ENCODE measurements around the gene MXI1.

The MXI1 gene

DNA sequence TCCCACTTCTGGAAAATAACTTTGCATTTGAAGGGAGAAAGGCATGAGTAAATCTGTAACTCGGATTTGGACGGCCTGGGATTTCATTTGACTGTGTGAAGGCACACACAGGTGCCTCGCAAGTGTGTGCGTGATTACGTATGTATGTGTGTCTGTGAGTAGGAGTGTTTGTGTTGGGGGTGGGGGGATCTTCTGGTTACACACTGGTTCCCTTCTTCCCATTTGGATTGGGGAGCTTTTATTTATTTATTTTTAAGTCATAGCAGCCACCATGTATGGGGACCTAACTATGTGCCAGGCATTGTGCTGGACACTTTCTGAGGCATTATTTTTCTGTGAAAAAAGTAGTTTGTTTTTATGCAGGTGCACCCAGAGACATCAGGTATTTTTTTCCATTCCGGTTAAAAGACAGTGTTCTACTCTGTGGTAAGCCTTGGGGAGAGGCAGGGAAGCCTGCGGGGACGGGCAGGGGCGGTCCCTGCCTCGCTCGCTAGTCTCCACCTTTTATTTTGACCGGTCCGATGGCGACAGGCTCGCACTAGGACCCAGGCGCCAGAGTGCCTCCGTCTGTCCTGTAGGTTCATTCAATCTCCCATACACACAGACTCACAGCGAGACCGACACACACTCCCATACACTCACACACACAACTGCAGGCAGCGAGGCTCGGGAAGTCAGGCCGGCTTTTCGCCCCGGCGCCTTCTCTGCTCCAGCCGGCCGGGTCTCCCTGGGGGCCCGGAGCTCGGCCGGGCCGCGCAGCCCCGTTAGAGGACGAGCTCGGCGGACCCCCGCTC, at the start of gene MXI1:
MXI1 (plus strand) TSS at position 595 of the 794 bp plus-strand sequence. CDS start 204 bp downstream, outside the sequence.
- DNase-seq (ENCODE audit: low spot score), result peak; percentile 86

DNA sequence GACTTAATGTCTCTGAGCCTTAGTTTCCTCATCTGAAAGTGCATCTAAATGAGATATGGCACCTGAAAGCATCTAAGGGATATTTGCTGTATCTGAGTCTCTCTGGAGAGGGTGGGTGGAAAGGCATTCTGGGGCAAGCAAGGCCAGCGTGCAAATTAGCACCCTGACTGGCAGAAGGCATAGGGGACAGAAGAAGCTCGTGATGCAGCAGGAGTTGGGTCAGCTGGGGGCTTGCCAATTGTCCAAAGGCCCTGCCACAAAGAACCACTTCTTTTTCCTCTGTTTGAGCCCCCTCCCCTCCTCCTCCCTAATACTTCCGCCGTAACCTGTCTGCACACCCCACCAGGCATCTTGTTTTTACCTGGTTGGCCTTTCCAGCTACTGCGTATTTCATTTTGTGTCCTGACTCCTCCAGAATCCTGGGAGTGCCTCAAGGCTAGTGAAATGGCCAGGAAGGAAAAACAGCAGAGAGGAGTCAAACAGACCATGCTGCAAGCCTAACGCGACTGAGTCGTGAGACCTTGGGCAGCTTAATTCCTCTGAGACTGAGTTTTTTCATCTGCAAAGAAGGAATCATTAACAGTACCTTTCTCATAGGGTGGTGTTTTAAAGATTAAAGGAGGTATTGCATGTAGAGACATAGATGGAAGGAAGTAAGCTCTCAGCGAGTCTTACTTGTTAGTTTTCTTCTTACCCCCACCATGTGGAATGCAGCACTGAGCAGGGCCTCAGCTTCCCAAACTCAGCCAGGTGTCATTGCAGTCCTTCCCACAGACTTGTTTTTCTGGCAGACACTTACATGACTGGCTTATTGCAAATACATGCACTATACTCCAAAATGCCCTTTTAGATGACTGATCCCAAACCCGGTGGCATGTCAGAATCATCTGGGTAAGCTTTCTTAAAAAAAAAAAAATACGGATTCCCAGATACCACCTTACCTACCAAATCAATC, 49.1 kb upstream of the MXI1 start:
- DNase-seq (ENCODE audit: low spot score), result peak; percentile 28

DNA sequence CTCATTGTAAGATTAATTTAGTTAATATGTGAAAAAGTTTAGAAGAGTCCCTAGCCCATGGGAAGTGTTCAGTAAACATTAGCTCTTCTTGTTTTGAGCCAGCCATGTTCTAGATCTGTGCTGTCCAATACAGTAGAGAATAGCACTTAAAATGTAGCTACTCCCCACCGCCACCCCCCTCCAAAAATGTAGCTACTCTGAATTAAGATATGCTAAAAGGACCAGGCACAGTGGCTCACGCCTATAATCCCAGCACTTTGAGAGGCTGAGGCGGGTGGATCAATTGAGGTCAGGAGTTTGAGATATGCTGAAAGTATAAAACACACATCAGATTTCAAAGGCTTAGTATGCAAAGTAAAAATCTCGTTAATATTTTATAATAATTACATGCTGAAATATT, 47.3 kb upstream of the MXI1 start:
- no peak for DNase-seq (ENCODE audit: low spot score)

DNA sequence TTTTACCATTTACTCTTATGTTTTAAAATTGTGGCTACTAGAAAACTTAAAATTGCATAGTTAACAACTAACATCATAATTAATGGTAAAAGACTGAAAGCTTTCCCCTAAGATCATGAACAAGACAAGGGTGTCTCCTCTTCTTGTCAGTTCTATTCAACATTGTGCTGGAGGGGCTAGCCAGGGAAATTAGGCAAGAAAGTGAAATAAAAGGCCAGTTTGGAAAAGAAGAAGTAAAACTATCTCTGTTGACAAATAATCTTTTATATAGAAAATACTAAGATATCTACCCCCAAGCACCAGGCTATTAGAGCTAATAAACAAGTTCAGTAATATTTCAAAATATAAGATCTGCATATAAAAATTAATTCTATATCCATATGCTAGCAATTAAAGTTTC, 46.9 kb upstream of the MXI1 start:
- no peak for DNase-seq (ENCODE audit: low spot score)

DNA sequence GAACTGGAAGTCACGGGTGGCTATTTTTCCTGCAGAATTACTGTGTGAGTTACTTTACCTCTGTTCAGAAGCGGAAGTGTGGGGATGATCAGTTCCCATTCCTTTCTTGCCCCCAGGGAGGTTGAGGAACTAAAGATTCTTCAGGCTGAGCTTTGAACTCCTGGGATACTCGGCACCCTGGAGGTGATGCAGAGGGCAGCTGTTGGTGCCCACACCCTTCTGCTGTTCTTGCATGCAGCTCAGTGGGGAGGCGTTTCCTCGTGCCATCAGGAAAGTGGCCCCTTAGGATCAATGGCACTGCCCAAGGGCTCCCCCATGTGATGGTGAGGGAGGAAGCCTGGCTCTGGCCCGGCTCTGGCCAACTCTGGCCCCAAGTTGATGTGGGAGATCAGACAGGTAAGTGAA, 44.7 kb upstream of the MXI1 start:
- no peak for DNase-seq (ENCODE audit: low spot score)

DNA sequence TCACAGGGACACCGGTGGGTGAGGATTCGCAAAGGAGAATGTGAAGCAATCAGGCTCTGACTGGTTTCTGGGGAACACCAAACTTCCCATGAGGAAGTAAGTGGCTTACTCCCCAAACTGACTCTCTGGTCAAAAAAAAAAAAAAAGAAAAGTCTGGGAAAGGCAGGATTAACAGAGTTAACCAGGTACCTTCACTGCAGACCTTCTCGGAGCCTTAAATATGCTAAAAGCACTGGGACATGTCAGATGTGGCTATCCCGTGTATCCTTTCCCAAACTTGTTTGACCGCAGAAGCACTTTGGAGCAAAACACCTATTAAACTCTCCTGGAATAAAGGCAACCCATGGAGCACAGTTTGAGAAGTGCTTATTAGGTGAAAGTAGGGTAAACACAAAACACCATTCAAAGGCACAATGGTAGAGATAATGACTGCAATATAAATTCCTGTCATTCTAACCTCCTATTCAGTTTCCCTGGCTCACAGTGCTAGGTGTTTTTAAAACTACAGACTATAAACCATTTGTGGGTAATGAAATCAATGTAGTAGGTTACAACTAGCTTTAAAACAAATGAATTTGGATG, 44.1 kb upstream of the MXI1 start:
- no peak for DNase-seq (ENCODE audit: low spot score)

DNA sequence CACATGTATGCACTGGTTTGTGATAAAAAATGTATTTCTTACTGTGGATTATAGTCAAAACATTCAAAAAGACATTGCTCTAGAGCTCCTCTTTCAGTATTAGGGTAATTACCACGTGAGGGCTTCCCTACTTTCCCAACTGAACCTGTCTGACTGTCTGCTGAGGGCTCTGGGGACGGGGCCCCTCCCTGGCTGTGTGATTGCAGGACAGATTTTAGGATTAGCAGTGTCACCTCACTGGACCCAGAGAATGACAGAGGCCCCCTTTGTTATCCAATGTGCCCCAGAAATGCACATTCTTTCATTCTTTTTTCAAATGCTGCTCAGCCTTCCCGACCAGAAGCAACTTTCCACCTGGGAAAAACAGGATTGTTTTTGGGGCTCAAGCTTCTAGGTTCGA, 43.6 kb upstream of the MXI1 start:
- no peak for DNase-seq (ENCODE audit: low spot score)

DNA sequence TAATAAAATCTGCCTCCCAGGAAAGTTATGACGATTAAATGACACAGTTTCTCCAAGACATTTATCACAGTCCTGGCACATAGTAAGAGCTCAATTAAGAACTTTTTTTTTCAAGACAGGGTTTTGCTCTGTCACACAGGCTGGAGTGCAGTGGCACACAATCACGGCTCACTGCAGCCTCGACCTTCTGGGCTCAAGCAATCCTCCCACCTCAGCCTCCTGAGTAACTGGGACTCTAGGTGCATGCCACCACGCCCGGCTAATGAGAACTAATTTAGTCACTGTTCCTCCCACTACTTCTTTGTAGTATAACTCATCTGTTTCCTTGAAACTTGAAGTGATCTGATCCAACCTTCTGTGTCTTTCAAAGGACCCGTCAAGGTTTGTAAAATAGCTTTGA, 42.2 kb upstream of the MXI1 start:
- DNase-seq (ENCODE audit: low spot score), result no peak

DNA sequence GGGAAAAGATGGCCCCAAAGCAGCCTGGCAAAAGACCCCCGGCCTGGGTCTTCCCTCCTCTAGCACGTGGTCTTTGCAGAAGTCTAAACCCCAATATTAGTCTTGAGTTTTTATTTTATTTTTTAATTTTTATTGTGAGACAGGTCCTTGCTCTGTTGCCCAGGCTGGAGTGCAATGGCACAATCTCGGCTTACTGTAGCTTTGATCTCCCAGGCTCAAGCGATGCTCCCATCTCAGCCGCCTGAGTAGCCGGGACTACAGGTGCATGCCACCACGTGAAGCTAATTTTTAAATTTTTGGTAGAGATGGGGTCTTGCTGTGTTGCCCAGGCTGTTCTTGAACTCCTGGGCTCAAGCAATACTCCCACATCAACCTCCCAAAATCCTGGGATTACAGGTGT, 40.3 kb upstream of the MXI1 start:
- no peak for DNase-seq (ENCODE audit: low spot score)

DNA sequence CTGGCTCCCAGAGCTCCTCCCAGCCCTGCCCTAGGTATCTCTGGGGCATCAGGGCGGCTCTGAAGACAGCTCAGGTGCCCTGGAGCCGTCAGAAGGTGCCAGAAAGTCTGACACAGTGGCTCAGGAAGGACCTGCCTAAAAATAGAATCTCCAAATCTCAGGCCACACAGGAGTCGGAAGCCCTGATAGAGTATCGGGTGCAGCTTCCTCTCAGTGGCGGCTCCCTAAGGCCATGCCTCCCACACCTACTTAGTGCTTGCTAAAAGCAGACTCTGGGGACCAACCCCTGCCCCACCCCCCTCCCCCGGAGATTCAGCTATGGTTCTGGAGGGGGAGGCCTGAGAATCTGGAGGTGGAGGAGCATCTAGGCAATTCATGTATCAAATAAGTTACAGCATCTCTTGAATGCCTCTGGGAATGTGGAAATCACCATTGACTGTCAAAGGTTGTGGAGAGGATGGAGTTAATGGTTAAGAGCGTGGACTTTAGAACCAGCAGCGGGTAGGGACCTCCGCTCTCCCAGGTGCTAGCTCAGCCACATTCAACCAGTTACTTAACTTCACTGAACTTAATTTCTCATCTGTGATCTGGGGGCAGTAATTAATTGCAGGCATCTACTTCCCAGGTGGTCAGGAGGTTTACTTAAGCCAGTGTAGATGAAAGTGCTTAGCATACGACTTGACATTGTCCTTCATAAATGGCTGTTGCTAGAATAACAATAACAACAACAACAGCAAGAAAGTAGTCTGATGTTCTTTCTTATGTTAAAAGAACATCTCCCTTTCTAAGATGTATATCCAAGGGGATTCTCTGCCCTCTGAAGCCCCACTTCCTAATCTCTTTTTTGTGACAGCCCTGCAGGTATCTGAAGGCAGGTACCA, 38.6 kb upstream of the MXI1 start:
- no peak for DNase-seq (ENCODE audit: low spot score)

DNA sequence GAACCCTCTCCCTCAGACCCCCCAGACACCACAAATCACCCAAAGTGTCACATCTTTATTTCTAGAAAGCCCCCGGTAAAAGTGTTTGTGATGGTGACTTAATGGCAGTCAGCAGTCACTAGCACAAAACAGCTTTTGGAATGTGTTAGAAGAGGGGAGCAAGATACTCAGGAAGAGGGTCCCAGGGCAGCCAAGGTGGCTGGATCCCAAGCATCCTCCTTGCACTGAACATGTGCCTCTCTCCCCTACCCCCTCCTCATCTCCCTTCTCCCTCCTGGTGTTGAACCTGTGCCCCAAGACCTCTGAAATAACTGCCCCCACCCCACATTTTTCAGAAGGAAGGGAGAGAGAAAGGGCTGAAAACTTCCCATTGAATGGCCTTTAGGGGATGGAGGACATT, 37.8 kb upstream of the MXI1 start:
- DNase-seq (ENCODE audit: low spot score), result no peak

DNA sequence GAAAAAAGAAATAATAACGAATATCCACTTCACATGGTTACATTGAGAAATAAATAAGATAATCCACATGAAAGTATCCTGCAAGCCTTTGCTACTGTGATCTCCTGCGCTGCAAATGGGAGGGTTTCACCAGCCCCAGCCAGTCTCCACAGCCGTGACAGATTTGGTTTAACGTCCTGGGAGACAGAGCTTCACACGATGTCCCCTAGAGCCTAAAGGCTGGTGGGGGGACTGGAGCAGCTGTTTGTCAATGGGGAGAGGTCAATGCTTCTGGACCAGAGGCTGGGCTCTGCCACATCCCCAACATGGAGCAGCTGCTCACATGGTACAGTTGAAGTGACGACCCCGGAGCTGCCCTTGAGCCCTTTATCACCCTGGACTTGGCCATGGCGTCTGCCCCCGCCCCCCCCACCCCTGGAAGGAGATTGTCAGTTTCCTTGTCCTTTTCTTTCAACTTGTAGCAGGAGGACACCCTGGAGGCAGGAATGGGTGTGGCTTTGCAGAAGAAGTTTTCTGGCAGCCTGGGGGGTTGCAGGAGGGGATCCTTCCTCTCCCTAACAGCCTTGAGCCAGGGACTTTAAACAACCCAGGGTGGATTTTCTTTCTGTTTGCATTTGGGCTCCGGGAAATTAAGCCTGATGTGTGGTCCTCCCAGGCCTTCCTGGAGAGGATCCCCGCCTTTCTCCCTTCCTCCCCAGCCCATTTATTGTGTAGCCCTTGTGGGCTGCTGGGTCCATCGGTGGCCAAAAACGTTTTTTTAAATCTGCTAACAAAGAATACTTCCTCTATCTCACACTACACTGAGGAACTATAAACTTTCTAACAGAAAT, 37.0 kb upstream of the MXI1 start:
- DNase-seq (ENCODE audit: low spot score), result no peak

DNA sequence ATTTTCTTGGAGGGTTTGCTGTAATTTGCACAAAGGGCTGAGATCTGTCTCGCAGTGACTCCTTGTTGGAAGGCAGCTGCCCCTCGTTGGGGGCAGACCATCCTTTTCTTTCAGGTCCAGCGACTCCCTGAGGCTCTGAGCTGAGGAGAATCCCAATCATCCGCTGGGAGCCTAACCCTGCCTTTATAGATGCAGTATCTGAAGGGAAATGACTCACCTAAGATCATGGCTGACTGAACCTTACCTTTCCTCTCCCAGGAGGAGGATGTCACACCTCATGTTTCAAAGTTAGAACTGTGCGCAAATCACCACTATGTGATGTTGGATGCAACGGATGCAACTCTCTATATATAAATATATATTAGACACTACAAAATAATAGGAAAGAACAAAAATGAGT, 36.4 kb upstream of the MXI1 start:
- DNase-seq (ENCODE audit: low spot score), result no peak

DNA sequence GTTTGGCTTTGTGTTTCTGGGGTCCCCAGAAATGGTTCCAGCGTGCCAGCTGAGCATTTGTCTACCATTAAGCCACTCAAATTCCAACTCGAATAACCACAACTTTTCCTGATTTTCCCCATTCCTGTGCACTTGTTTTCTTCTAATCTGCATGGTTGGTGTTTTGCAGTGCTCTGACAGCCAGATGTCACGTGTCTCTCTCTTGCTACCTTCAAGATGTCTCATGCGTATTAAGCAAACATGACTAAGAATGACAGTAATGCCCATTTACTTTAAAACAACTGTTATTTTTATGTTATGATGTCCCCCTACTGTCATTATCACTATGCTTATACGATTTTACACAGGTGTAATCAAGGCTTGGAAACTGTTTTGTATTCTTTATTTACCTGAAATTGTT, 35.2 kb upstream of the MXI1 start:
- DNase-seq (ENCODE audit: low spot score), result no peak

DNA sequence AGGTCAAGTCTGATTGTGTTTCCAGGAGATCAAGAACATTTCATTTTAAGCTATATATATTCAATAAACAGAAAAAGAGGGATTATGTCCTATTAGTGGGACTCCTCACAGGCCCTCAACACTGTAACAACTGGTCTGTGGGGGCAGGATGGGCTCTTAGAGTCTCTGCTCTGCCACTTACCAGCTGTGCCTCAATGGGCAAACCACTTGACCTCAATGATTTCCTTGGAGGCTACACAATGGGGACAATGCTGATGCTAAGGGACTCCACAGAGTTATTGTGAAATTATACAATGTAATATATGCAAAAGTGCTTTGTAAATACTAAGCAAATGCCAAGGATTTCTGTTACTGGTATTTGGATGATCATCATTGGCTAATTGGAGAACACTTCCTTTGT, 33.2 kb upstream of the MXI1 start:
- no peak for DNase-seq (ENCODE audit: low spot score)

DNA sequence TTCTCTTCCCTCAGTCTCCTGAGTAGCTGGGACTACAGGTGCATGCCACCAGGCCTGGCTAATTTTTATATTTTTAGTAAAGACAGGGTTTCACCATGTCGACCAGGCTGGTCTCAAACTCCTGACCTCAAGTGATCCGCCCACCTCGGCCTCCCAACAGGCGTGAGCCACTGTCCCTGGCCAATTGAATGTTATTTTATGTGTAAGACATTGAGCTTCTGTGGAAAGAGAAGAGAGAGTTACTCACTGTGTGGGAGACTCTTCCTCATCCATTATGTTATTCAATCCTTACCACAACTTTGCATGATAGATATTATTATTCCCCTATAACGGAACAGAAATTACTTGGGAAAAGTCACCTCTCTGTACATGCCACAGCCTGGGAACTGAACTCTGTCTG, 32.6 kb upstream of the MXI1 start:
- no peak for DNase-seq (ENCODE audit: low spot score)

DNA sequence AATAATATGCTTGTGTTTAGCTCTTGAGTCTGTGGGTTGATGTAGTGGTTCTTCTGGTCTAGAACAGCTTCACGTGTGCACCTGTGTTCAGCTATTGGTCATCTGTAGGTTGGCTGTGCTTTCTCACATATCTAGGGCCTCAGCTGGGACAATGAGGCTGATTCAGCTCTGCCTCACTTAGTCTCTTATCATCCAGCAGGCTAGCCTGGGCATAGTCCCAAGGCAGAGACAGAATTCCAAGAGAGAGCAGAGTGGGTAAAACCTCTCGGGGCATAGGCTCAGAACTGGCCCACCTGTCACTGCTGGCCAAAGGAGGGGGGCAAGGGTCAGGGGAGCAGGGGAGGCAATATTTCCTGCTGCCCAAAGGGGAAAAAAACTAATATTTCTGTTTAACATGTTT, 32.0 kb upstream of the MXI1 start:
- no peak for DNase-seq (ENCODE audit: low spot score)

DNA sequence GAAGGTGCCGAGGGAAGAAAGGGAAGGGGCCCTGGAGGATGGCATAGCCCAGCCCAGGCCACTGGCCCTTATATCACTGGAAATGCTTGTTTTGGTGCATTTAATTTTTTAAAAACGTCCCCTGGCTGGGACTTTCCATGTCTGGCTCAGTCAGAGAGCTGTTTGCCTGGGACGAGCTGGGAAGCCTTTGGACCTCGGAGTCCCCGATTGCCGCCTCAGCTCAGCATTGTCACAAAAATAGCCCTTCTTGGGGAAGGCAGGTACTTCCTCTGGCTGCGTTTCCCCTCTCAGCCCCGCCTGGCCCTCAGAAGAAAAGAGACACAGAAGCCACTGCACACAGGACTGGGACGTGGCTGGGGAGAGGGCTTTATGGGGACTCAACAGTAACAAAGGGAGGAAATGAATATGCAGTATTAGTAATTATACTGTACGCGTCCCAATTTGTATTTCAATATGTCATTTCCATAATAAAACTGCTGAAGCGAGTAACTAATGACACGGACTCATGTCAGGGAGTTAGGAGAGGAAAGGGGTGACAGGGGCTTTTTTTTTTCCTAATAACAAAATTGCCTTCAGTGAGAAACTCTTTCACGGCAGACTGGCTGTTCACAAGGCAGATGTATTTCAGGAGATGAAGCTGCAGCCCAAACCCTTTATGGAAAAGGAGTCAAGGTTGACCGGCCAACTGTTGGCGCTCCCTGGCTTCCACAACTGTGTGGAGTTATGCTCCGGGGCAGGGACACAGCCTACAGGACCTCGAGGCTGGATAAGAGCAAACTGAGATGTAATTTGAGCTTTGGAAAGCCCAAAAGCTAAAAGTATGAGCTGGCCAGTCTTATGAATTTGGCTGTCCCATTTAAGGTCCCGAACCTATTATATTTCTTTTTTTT, 31.0 kb upstream of the MXI1 start:
- DNase-seq (ENCODE audit: low spot score), result no peak

DNA sequence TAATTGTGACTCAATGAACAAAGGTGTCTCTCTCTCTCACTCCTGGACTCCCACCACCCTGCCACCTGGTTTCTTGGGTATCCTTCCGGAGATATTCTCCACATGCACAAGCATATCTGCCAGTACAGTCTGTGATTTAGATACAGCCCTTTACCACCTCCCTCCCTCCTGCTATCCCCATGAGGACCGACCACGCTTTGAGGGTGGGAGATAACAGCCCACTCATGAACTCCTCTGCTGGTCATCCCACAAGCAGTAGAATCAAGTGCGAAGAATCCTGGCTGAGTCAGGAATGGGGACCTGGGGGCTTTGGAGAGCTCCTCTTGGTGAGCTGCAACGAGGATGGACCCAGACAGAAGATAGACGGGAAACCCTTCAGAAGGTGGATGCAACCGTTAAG, 28.2 kb upstream of the MXI1 start:
- no peak for DNase-seq (ENCODE audit: low spot score)

DNA sequence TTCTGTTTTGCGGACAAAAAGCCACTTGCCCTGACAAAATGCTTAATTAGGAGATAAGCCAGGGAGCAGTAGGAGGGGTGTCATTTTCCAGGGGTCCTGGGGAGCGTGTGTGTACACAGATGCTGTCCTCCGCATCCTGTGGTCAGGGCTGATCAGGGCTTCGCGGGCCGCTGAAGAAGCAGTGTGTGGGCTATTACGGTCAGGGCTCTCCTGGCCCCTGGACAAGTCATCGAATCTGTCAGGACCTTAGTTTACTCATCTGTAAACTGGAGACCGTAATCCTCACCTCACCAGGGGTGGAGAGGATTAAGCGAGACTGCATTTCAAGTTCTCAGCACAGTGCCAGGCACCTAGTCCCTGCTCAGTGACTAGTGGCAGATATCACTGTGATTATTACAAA, 26.0 kb upstream of the MXI1 start:
- DNase-seq (ENCODE audit: low spot score), result no peak

Measured in ecto neural progenitor cell (in vitro differentiated cells).